Activated CD4-positive, CD25-positive, alpha-beta regulatory T cell treated with anti-CD3 and anti-CD28 coated beads, Interleukin-2, amount 50 U/mL, for 24 hours (primary cell): ENCODE data around the gene GRM7.

Source experiments
- ATAC-seq, 2 donors: fragments of 150-1000 bp; cut with Tn5 transposase; one replicate each; pipeline ENCODE4 v1.10.0; 2021; ENCODE audit warnings: mild to moderate bottlenecking in 1 of 2, moderate library complexity in 1 of 2

Gene GRM7

DNA sequence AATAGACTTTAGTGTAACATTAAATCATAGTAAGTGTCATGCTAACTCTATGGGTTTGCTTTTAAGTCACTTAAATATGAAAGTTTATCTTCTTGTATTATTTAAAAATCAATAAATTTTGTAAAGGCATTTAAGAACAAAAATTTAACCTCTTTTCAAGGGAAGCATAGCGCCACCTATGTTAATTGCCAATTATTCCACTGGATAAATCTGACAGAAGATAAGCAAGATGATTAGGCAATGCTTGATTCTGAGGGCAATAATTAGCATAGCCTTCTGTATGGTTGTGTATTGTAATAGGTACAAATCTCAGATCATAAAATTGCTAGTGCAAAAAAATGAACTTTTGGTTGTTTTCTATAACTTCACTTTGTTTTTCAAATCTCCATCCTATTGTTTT is 560.1 kb downstream of the GRM7 start:
- no peak for ATAC-seq

DNA sequence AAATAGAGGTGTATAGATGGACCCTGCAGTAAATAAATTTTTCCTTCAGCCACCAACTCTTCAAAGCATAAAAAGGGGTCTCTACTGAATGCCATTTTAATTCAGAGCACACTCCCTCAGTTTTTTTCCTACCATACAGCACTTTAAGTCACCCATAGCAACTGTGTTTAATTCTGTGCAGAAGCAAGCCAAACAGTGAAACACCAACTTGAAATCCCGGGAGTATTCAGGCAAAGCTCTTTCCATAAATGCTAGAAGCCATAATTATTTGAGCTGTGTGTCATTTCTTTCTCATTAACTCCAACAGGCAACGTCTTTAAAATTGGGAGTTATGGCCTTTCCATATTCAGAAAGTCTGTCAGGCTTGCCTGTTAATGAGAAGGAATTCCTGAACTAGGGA is 562.1 kb downstream of the GRM7 start:
- ATAC-seq = no peak

DNA sequence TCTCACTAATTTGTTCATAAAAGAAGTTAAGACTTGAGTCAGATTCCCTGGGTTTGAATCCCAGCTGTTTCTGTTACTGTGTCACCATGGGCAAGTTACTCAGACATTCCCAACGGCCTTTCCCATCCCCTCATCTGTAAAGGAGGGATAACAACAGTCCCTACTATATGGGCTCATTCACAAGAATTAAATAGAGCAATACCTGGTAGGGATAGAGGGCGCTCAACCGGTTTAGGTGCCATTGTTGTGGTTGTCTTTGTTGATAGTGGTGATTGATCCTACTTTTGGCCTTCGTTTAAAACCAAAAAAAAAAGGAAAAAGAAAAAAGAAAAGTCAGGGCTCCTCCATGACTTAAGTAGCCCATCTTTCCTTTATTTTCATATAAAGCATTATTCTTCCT is 563.1 kb downstream of the GRM7 start:
- ATAC-seq = no peak

DNA sequence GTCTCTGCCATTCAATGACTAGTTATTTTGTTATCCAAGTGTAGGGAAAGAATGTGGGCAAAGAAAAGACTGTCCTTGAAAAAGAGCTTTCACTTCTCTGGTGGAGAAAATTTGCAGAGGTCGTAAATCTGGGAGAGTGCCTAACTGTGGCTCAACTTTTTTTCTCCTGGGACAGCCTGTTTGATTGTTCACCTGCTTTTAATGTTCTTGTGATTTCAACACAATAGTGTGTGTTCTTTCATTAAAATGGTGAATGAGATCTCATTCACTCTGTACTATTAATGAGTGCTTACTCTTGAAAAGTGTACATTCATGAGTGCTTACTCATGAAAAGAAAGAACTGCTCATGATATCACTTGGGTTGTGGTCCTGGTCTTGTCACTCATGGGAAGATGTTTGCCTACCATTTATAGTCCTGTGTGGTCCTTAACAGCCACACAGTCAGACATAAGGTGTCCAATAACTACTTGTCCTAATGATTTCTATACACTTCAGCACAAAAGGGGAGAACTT is 567.3 kb downstream of the GRM7 start:
- ATAC-seq = no peak

DNA sequence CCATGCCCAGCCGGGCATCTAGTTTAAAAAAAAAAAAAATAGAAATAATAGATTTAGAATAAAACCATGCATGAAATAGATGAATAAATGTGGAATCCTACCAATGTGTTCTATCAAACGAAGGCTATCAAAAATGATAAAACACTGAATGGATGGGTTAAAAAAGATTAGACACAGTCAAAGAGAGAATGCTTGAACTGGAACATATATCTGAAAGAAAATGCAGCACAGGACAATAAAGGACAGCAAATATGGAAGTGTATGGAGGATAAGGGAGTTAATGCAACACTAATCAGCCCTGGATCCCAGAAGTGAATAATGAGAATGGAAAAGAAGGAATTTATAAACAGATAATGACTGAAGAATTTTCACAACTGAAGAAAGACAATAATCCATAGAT is 571.7 kb downstream of the GRM7 start:
- ATAC-seq = no peak

DNA sequence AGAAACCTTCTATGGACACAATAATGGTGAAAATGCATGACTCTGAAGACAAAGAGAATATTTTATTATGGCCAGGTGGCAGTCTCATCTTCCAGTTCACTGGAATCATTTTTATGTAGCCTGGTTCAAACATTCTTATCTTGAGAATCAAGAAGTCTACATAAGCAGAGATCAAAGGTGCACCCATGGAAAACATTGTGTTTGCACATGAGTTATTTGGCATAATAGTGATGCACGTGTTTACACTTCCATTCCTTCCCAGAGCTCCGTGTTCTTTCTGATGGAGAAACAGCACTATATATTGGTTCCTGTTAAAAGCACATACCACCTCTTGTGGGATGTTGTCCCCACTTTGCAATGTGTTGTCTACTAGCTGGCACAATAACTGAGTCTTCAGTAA is 572.2 kb downstream of the GRM7 start:
- ATAC-seq = no peak

DNA sequence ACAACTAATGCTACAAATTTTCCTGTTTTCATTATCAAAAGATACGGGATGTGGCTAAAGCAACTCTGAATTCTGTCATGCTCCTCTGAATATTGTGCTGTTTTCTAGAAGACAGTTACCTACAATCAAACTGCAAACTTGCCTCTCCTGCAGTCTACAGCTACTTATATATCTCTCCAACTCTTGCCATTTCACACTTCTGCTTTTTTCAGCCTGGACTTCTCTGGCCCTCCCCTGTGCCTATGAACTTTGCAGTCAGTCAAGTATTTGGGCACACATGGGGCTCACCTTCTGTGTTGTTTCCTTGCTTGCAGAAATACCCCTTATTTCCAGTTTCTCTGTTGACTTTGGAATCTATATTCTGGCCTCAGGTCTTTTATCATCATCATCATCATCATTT is 575.6 kb downstream of the GRM7 start:
- no peak for ATAC-seq

DNA sequence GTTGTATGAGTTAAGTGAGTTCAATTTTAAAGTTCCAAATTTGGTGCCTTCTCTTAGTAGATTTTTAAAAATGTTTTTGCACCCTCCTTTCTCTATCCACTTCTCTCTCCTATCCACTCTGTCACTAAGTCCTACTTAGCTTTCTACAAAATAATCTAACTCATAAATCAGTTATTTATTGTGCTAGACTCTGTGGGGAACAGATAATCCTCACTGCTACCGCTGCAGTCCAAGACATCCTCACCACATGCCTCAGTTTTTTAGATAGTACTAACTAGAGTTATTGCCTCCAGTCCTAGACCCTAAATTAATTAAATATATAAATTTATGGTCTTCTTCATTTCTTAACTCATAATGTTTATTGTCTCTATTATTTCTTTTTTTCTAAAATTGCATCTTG is 576.3 kb downstream of the GRM7 start:
- no peak for ATAC-seq

DNA sequence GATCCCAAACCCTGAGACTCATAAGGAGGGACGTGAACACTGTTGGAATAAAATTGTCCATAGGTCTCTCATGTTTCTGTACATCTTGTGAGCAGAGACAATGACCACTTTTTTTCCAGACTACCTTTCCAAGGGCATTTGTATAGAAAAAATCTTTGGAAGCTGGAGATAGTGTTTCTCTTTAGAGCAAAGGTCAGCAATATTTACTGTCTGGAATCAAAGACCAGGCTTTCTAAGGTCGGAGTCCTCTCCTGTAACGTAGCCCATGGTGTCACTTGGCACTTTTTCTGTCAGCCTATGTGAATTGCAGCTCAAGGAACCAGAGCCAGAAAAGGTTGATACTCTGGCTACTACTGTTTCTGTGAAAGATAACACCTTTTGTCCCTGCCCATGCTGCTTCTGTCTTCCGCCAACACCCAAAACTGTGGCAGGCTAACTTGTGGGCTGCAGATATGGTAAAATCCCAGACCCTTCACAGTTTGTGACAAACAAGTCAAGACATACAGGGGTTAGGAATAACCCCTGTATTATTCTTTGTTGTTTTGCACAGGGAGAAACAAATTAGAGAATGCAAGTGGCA is 578.3 kb downstream of the GRM7 start:
- ATAC-seq = no peak

DNA sequence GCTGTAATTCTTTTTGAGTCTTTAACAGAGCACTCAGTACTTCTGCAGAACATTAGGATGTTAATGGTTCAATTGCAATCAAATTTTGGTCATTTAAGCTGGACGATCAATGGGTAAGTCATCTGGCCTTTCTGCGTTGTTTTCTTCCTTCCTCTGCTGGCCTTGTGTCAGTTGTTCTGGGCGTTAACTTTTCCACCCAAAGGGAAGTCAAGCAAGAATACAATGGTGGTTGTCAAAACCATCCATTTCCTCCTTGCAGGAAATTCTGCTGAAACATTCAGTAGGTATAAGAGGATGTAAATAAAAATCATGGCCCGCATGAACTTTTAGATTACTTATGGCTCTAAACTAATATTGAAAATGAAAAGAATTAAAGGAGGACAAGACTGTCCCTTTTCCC is 584.0 kb downstream of the GRM7 start:
- ATAC-seq = no peak

DNA sequence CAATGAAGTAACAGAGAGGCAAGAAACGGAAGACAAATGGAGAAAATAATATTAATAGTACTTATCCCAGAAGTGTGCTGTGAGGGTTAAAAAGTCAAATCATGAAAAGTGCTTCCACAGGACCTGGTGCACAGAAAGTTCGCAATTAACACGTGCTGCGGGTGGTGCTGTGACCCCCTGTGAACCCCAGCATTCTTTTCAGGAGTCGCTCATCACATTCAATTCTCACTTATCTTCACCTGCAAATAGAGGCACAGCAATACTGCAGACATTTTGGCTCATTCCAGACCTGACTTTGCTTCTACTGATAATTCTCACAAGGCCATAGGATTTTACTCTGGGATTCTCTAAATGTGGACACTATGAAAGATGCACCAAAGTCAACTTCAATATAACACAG is 584.4 kb downstream of the GRM7 start:
- no peak for ATAC-seq

DNA sequence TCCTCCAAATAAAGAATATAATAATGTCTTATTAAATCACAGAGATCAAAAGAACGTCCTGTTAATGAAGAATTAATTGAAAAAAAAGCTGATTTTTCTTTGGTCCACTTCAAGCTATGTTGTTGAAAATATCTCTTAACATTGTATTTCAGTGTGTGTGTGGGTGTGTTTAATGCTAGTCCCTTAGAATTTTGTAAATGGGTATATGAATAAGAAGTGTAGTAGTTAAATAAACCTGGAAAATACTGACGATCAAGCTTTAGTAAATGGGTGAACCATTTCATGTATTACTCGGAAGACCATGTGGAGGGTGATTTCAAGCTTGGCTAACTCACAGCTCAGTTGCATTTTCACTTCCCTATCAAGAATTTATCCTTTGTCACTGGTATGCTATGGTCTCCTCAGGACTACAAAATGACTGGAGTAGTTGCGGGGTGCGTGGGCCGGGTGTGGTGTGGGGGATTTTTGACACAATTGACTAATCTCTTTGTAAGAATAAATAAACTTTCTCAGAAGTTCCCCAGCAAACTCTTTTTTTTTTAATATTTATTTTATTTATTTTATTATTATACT is 586.4 kb downstream of the GRM7 start:
- no peak for ATAC-seq

DNA sequence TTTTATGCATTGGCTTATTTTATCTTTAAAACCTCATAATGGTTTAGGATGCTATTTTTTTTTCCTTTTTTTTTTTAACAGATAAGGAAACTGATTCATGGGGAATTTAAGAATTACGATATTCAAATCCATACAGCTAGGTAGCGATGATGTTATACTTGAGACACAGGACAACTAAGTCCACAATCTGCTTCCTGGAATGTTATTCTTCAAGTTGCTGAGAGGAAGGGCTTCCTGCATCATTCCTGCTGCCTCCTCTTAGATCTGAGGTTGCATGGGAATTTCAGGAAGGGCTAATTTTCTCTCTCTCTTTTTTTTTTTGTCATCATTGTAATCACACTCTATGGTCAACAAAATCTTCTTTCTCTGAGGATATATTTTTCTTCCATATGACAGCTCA is 595.5 kb downstream of the GRM7 start:
- ATAC-seq = no peak

DNA sequence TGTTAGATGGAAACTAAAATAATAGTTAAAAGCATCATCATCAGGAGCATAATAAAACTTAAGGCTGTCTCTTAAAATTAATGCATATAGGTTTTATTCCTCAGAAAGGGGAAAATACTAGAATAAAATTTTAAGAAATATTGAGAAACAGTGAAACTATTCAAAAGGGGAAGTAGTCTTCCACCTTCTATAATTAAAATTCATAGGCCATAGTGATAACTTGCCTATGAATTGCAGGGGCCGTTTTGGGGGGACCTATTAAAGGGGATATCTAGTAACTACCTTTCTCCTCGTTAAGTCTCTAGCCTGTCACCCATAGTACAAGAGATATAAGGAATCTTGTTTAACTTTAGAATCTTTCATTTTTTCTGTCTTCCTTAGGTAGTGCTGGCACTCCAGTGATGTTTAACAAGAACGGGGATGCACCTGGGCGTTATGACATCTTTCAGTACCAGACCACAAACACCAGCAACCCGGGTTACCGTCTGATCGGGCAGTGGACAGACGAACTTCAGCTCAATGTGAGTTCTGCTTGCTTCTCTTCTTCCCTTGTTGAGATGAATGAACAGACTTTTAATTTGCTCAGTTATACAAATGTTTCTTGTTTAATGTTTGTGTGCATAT is 600.4 kb downstream of the GRM7 start:
- ATAC-seq = no peak

DNA sequence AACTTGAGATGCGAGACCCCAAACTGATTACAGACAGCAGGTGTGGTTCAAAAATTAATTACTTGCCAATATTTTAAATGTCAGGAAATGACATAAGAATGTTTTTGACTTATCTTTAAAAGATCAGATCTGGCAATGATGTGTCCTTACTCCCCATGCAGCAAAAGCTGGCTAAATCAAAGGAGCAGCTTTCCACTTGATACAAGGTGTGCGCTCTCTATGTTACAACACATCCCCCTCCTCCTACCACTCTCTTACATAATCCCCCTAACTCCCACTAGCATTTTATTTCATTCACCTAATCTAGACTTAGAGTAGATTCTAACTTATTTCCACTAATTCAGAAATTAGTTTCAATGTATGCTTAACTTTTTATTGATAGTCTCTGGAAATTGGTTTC is 609.0 kb downstream of the GRM7 start:
- no peak for ATAC-seq

DNA sequence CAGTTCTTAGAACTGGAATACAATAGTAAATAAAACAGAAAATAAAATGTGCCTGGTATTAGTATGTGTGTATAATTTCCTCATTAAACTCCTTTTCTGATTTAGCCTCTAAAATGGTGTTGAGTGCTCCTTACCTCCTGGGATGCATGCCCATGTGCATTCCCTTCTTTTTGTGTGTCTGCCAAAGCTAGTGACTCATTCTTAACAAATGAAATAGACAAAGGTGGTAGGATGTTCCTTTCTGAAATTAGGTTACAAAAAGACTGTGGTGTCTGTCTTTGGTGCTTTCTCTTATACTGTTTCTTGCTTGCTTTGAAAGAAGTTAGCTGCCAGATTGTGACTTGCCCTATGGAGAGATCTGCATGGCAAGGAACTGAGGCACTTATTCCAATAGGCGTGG is 623.7 kb downstream of the GRM7 start:
- ATAC-seq = no peak

DNA sequence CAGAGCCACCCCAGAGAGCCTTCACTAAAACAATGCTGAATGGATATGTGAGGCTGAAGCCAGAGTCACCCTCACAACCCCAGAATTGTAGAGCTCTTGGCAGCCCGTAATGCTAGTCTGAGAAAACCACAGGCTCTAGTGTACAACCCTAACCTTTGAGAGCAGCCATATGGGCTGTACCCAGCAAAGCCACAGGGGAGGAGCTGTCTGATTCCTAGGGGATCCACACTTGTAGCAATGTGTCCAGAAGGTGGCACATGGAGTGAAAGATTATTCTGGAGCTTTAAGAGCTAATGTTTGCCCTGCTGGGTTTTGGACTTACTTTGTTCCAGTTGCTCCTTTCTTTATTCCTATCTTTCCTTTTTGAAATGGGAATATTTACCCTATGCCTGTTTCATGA is 626.8 kb downstream of the GRM7 start:
- no peak for ATAC-seq

DNA sequence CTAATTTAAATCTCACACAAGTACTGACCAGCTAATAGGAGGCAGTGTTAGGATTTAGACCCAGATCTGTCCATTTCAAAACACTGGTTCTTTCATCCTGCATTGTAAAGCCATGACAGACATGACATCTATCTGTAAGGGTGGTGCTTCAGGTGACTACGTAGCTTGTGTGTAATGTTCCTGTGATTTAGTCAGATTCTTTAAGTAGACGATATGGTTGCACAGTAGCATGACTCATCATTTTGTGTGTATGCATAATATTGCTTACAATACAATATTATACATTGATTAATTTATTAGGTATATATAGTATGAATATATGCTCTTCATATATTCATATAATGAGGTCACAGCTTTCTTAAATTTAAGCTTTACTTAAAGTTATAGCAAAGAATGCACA is 628.5 kb downstream of the GRM7 start:
- no peak for ATAC-seq

DNA sequence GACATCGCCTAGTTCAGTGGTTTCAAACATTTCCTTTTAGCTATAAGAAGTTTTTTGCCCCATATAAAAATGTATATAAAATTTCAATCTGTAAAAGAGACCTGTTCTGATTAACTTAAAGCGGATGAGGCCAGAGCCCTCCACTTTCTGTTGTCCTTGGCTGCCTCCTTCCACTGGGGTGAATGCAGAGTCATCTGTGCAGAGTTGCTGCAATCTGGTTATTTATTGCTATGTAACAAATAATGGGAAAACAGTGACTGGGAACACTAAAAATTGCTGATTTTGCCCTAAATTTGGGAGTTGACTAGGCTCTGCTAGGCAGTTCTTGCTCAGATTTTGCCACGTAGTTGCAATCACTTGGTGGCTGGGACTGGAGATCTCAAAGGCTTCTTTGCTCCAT is 637.8 kb downstream of the GRM7 start:
- no peak for ATAC-seq

DNA sequence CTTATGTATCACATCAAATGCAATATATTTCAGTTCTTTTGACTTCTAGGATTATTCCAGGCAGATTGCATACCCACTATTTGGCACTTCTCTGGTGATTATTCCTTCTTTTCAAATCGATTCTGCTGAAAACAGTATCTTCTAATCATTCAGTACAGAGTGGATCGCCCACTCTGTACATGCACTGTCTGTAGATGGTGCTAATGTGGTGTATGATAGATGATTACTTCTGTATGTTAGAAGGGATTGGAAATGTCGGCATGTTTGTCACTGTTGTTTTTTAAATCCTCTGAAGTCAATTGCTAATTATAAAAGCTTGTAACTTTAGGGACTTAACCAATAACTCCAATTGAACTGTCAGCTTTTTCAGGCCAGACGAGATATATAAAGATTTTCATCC is 642.5 kb downstream of the GRM7 start:
- no peak for ATAC-seq

DNA sequence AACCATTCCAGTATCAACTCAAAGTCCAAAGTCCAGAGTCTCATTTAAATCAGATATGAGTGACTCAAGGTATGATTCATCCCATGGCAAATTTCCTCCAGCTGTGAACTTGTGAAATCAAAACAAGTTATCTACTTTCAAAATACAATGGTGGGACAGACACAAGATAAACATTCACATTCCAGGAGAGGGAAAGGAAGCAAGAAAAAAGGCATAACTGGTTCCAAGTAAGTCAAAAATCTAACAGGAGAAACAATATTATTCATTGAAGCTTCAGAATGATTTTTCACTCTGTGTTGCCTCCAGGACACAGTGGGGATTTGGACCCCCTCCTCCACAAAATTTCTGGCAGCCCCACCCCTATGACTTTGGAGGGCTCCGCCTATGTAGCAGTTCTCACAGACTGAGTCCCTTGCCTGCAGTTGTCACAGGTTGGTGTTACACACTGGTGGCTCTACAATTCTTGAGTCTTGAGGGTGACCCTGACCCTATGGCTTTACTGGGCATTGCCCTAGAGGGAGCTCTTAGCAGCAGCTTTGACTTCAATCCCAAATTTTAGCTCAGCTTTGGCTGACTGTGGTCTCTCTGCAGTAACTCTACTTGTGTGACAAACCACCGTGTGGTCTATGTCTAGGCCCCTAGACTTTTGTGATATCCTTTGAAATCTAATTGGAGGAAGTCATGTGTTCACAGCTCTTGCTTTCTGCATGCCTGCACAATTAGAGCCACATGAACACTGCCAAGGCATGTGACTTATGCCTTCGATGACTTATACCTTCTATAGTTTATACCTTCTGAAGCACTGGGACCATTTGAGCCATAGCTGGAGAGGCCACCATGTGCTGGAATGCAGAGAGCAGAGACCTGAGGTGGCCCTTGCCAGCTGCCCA is 644.2 kb downstream of the GRM7 start:
- no peak for ATAC-seq

DNA sequence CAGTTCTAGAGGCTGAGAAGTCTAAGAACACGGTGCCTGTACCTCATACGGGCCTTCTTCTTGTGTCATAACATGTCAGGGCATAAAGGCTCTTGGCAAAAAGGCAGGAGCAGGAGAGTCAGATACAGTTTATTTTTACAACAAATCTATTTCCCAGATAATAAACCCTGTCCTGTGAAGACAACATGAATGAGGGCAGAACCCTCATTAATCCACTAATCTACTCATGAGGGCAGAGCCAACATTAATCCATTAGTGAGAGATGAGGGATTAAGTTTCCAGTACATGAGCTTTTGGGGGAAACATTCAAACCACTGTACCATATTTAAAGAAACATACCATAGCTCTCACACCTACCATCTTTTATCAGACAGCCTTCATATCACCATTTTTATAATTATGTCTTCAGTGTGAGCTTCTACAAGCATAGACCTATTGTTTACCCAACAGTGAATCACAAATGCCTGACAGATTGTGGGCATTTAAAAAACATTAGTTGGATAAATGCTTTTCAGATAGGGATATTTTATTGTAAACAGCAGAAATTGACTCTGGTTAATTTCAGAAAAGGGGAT is 645.8 kb downstream of the GRM7 start:
- no peak for ATAC-seq

DNA sequence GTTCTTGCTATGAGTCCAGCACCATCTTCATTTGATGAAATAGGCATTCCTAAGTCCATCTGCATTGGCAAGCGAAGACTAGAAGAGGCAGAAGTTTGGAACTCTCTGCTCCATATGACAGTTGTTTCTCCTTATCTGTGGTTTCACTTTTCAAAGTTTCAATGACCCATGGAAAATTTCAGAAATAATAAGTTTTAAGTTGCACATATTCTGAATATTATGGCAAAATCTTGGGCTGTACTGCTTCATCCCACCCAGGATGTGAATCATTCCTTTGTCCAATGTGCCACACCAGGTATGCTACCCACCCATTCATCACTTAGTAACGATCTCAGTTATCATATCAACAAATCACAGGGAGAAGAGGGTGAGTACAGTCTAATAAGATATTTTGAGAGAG is 647.9 kb downstream of the GRM7 start:
- no peak for ATAC-seq
